Measurements from ENCODE around the gene CCDC148. TPM values are rescaled to one million over a fixed set of nuclear protein-coding genes. Genes with fewer than 3 reads are reported as not detected.

The CCDC148 gene
- total RNA-seq, 2 experiments from 2014 or later: not detected

- Mint-ChIP-seq H3K27me3 (ENCODE audit: low read depth) (peaks cover 2% of the 10 kb centered on the region), H3K27ac (no peak overlapping the region), H3K36me3 (ENCODE audit: low read depth) (no peaks in the 10 kb centered on the region), H3K4me1 (ENCODE audit: low read depth) (no peaks in the 10 kb centered on the region), H3K4me3 (no peak overlapping the region), H3K9me3 (no peaks in the 10 kb centered on the region)
- intact Hi-C loops (cut with micrococcal nuclease): no loop called here
- CTCF ChIA-PET: no interaction called here
- no peak for DNase-seq
Observed at GRCh38 chr2:158297120-158297519, 159.4 kb downstream of the CCDC148 start.

GRCh38 chr2:158293722-158294121, 162.8 kb downstream of the CCDC148 start:
- Mint-ChIP-seq H3K9me3 (no peaks in the 10 kb centered on the region), H3K36me3 (ENCODE audit: low read depth) (no peaks in the 10 kb centered on the region), H3K27ac (no peak overlapping the region), H3K4me3 (no peak overlapping the region), H3K27me3 (ENCODE audit: low read depth) (peaks cover under 1% of the 10 kb centered on the region), H3K4me1 (ENCODE audit: low read depth) (no peaks in the 10 kb centered on the region)
- DNase-seq: no peak
- CTCF ChIA-PET: no interaction called here
- intact Hi-C loops (cut with micrococcal nuclease): no loop called here

- no peak overlapping the region for H3K27ac Mint-ChIP-seq
- H3K4me3 Mint-ChIP-seq: no peak overlapping the region
- DNase-seq: no peak
- CTCF ChIA-PET: no interaction called here
- no peaks in the 10 kb centered on the region for H3K4me1 Mint-ChIP-seq (ENCODE audit: low read depth)
- intact Hi-C loops (cut with micrococcal nuclease): no loop called here
- H3K36me3 Mint-ChIP-seq (ENCODE audit: low read depth): no peaks in the 10 kb centered on the region
- H3K9me3 Mint-ChIP-seq: no peaks in the 10 kb centered on the region
- H3K27me3 Mint-ChIP-seq (ENCODE audit: low read depth): peaks cover 7% of the 10 kb centered on the region
Observed at GRCh38 chr2:158291544-158292180, 164.9 kb downstream of the CCDC148 start.

DNA sequence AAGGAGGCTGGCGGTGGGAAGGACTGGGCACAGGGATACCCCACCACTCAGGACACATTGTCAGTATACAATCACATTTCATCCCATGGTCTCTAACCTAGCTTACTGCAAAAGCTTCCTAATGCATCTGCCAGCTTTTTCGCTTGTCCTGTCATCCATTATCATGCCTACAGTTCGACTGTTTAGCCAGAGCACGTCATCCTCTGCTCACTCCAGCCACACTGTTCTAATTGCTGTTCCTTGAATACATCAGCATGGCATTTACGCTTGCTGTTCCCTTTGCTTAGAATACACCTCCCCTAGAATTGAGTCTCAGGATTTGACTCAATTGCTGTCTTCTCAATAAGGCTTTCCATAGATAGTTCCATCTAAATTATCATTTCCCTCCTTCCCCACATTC, 166.3 kb downstream of the CCDC148 start:
- no peaks in the 10 kb centered on the region for H3K4me1 Mint-ChIP-seq (ENCODE audit: low read depth)
- H3K27ac Mint-ChIP-seq: no peak overlapping the region
- CTCF ChIA-PET: no interaction called here
- no peak for DNase-seq
- no peaks in the 10 kb centered on the region for H3K36me3 Mint-ChIP-seq (ENCODE audit: low read depth)
- peaks cover 3% of the 10 kb centered on the region for H3K9me3 Mint-ChIP-seq
- peaks cover 10% of the 10 kb centered on the region for H3K27me3 Mint-ChIP-seq (ENCODE audit: low read depth)
- H3K4me3 Mint-ChIP-seq: no peak overlapping the region
- intact Hi-C loops (cut with micrococcal nuclease): no loop called here

DNA sequence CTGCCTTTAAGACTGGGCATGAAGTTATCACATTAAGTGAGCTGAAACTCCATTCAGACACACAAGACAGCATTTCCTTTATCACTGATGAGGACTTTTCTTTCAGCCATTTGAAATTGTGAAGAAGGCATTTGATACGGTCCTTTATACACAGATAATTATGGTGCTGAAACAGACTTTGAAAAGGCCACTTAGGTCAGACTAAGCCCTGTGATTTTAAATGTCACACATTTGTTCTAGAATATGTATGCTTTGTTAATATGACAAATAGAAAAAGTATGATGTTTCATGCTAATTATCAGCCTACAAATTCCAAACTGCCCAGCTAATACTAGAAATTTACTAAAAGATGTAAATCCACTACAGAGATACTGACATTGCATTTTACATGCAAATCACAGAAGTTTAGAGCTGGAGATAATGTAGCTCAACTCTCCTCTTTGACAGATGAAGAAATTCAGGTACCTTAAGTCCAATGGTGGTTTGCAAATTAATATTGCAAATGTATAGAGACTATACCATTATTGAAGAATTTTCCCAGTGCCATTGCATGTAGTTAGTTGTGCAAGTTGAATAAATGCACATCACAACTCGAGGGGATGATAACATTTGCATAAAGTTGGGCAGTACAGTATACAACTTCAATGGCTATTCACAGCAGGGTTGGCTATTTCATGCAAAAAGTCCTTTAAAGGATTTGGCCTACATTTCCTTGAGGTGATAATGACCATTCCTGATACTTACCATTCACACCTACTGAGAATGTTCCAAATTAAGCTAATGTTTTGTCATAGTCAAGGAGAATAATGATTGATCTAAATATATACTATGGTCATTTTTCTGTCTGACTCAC, 179.7 kb downstream of the CCDC148 start:
- CTCF ChIA-PET: interaction anchor here (1.5 kb wide), 1 partner anchor 12 kb away, joined by 5 read pairs; no protein-coding TSS in a partner anchor
- no peak overlapping the region for H3K4me3 Mint-ChIP-seq
- no peaks in the 10 kb centered on the region for H3K9me3 Mint-ChIP-seq
- H3K27me3 Mint-ChIP-seq (ENCODE audit: low read depth): peaks cover 9% of the 10 kb centered on the region
- H3K27ac Mint-ChIP-seq: no peak overlapping the region
- H3K4me1 Mint-ChIP-seq (ENCODE audit: low read depth): no peaks in the 10 kb centered on the region
- intact Hi-C loops (cut with micrococcal nuclease): no loop called here
- DNase-seq: no peak
- H3K36me3 Mint-ChIP-seq (ENCODE audit: low read depth): no peaks in the 10 kb centered on the region

DNA sequence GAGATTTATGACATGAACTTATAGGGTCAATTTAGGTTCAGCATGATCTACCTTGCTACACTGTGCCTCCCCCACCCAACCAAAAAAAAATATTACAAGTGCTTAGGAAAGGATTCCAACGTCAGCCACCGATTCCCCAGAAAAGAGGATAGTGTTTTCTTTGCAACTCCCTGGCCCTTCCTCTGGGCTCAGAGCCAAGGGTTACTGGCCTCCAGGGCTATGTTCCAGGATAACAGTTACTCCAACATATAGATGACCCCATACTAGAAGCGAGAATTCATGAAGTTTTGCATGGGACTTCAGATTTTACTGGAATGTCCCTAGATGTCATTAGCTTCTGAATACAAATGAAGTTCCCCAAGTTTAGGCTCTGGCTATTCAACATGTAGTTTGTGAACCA, 182.8 kb downstream of the CCDC148 start:
- Mint-ChIP-seq H3K27ac (no peak overlapping the region), H3K4me1 (ENCODE audit: low read depth) (no peaks in the 10 kb centered on the region), H3K27me3 (ENCODE audit: low read depth) (peaks cover 9% of the 10 kb centered on the region), H3K9me3 (no peaks in the 10 kb centered on the region), H3K36me3 (ENCODE audit: low read depth) (no peaks in the 10 kb centered on the region), H3K4me3 (no peak overlapping the region)
- CTCF ChIA-PET: no interaction called here
- intact Hi-C loops (cut with micrococcal nuclease): no loop called here
- DNase-seq: no peak

- CTCF ChIA-PET: interaction anchor here (1.2 to 1.7 kb wide), 2 partner anchors 246 to 485 kb away, joined by 3 to 4 read pairs; no protein-coding TSS in a partner anchor
- Mint-ChIP-seq H3K4me1 (ENCODE audit: low read depth) (no peaks in the 10 kb centered on the region), H3K36me3 (ENCODE audit: low read depth) (no peaks in the 10 kb centered on the region), H3K4me3 (no peak overlapping the region), H3K27me3 (ENCODE audit: low read depth) (peaks cover 11% of the 10 kb centered on the region), H3K9me3 (no peaks in the 10 kb centered on the region), H3K27ac (no peak overlapping the region)
- no peak for DNase-seq
- intact Hi-C loops (cut with micrococcal nuclease): no loop called here
Observed at GRCh38 chr2:158270536-158270935, 186.0 kb downstream of the CCDC148 start.

GRCh38 chr2:158269143-158269542, 187.4 kb downstream of the CCDC148 start:
- Mint-ChIP-seq H3K4me3 (no peak overlapping the region), H3K27ac (no peak overlapping the region), H3K4me1 (ENCODE audit: low read depth) (no peaks in the 10 kb centered on the region), H3K36me3 (ENCODE audit: low read depth) (no peaks in the 10 kb centered on the region), H3K27me3 (ENCODE audit: low read depth) (peaks cover 11% of the 10 kb centered on the region), H3K9me3 (no peaks in the 10 kb centered on the region)
- CTCF ChIA-PET: interaction anchor here (0.6 kb wide), 1 partner anchor 468 kb away, joined by 3 read pairs; no protein-coding TSS in a partner anchor
- intact Hi-C loops (cut with micrococcal nuclease): no loop called here
- DNase-seq: no peak

DNA sequence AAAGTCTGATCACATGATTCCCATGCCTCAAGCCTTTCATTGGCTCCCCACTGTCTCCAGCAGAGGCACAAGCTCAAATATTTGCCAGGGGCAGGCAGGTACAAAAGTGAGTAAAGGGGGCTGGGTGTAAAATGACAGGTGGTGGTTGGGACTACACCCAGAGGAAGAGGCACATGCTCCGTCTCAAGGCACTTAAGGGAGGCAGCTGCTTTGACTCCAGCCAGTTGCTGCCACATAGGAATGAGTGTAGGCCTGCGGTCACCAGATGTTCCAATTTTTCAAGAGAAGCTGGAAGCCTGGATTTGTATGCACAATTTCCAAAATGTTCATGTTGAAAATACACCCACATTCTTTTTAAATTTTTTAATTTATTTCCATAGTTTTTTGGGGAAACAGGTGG, 190.4 kb downstream of the CCDC148 start:
- Mint-ChIP-seq H3K4me1 (ENCODE audit: low read depth) (no peaks in the 10 kb centered on the region), H3K27ac (no peak overlapping the region), H3K9me3 (no peaks in the 10 kb centered on the region), H3K27me3 (ENCODE audit: low read depth) (peaks cover 10% of the 10 kb centered on the region), H3K36me3 (ENCODE audit: low read depth) (no peaks in the 10 kb centered on the region), H3K4me3 (no peak overlapping the region)
- no peak for DNase-seq
- CTCF ChIA-PET: interaction anchor here (1.6 kb wide), 1 partner anchor 11 kb away, joined by 5 read pairs; no protein-coding TSS in a partner anchor
- intact Hi-C loops (cut with micrococcal nuclease): no loop called here

- no peak overlapping the region for H3K27ac Mint-ChIP-seq
- DNase-seq: no peak
- intact Hi-C loops (cut with micrococcal nuclease): no loop called here
- H3K36me3 Mint-ChIP-seq (ENCODE audit: low read depth): no peaks in the 10 kb centered on the region
- H3K27me3 Mint-ChIP-seq (ENCODE audit: low read depth): peaks cover 16% of the 10 kb centered on the region
- no peaks in the 10 kb centered on the region for H3K4me1 Mint-ChIP-seq (ENCODE audit: low read depth)
- CTCF ChIA-PET: no interaction called here
- no peaks in the 10 kb centered on the region for H3K9me3 Mint-ChIP-seq
- H3K4me3 Mint-ChIP-seq: no peak overlapping the region
Observed at GRCh38 chr2:158255257-158255656, 201.3 kb downstream of the CCDC148 start.

DNA sequence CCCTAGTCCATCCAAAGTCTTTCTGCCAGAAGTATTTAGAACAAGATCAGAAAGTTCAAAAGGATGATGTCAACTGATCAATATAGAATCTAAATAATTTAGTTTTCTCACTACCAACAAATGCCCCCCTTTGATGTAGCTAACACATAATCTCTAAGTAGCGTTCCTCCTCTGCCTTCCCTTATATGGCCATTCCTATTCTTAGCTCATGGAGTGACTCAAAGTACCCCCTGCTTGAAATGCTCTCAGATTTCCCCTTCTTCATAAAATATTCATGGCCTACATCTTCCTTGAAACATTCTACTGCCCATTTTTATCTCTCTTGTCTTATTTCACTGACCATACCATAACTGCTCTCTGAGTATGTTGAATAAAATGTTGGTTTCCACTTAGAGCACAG, 203.4 kb downstream of the CCDC148 start:
- no peak for DNase-seq
- Mint-ChIP-seq H3K4me1 (ENCODE audit: low read depth) (no peaks in the 10 kb centered on the region), H3K36me3 (ENCODE audit: low read depth) (no peaks in the 10 kb centered on the region), H3K9me3 (no peaks in the 10 kb centered on the region), H3K27me3 (ENCODE audit: low read depth) (peaks cover 5% of the 10 kb centered on the region), H3K27ac (no peak overlapping the region), H3K4me3 (no peak overlapping the region)
- CTCF ChIA-PET: no interaction called here
- intact Hi-C loops (cut with micrococcal nuclease): no loop called here

DNA sequence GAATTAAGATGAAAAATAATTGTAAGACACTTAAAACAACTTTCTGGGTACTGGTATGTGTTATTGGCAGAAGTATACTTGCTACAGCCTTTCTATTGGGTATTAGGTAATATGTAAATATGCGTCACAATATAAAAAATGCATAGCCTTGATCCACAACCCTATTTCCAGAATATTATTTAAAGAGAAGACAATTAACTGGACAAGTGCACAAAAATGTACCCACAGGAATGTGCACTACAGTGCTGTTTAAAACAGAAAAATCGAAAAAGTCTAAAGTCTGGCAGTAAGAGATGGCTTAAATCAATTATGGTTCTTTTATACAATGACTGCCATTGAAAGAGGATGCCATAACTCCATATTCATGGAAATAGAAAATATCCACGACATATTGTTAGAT, 205.2 kb downstream of the CCDC148 start:
- intact Hi-C loops (cut with micrococcal nuclease): no loop called here
- H3K27ac Mint-ChIP-seq: no peak overlapping the region

GRCh38 chr2:158243392-158243791, 213.2 kb downstream of the CCDC148 start:
- Mint-ChIP-seq H3K36me3 (ENCODE audit: low read depth) (no peaks in the 10 kb centered on the region), H3K27ac (no peak overlapping the region), H3K9me3 (no peaks in the 10 kb centered on the region), H3K4me1 (ENCODE audit: low read depth) (no peaks in the 10 kb centered on the region), H3K27me3 (ENCODE audit: low read depth) (no peaks in the 10 kb centered on the region), H3K4me3 (no peak overlapping the region)
- DNase-seq: no peak
- CTCF ChIA-PET: no interaction called here
- intact Hi-C loops (cut with micrococcal nuclease): no loop called here

More for the DNA sequence above, 205.2 kb downstream of the CCDC148 start:
- H3K4me1 Mint-ChIP-seq (ENCODE audit: low read depth): no peaks in the 10 kb centered on the region
- CTCF ChIA-PET: no interaction called here
- peaks cover 5% of the 10 kb centered on the region for H3K27me3 Mint-ChIP-seq (ENCODE audit: low read depth)
- no peak for DNase-seq
- H3K4me3 Mint-ChIP-seq: no peak overlapping the region
- no peaks in the 10 kb centered on the region for H3K9me3 Mint-ChIP-seq
- H3K36me3 Mint-ChIP-seq (ENCODE audit: low read depth): no peaks in the 10 kb centered on the region
